Smooth muscle cell (in vitro differentiated cells): Measurements from ENCODE around the gene DIP2C. TPM values are rescaled to one million over a fixed set of nuclear protein-coding genes. Genes with fewer than 3 reads are reported as not detected.
A peak's percentile ranks its signal among the peaks of the same experiment; 100 is the strongest.

ENCODE experiments used
- DNase-seq: peaks from one replicate; lab custom pipeline; 2025; ENCODE audit not compliant: unreplicated experiment; lab: John Stamatoyannopoulos, UW
- H2AFZ ChIP-seq: fragments of 200-600 bp; sonication (generic); 2 replicates; pipeline ENCODE4 v1.6.0; 2016; ENCODE audit warnings: antibody characterized with exemption, low read depth, mild to moderate bottlenecking
- H3F3A ChIP-seq: fragments of 200-600 bp; sonication (generic); 2 replicates; pipeline ENCODE4 v1.6.0; 2017; ENCODE audit warnings: antibody characterized with exemption, low read depth
- H3K27ac ChIP-seq: fragments of 200-600 bp; sonication (generic); 2 replicates; pipeline ENCODE4 v1.5.1; 2016; ENCODE audit warnings: low read depth, mild to moderate bottlenecking
- H3K27me3 ChIP-seq: fragments of 200-600 bp; sonication (generic); 2 replicates; pipeline ENCODE4 v1.6.1; 2016; ENCODE audit warnings: low read depth, mild to moderate bottlenecking
- H3K36me3 ChIP-seq: fragments of 200-600 bp; sonication (generic); 2 replicates; pipeline ENCODE4 v1.5.1; 2016; ENCODE audit warnings: low read depth
- H3K4me1 ChIP-seq: fragments of 200-600 bp; sonication (generic); 2 replicates; pipeline ENCODE4 v1.5.1; 2016; ENCODE audit warnings: low read depth
- H3K4me2 ChIP-seq: fragments of 200-600 bp; sonication (generic); 2 replicates; pipeline ENCODE4 v1.6.0; 2016; ENCODE audit warnings: mild to moderate bottlenecking
- H3K4me3 ChIP-seq: fragments of 200-600 bp; sonication (generic); 2 replicates; pipeline ENCODE4 v1.5.1; 2016; ENCODE audit warnings: mild to moderate bottlenecking
- H3K79me2 ChIP-seq: fragments of 200-600 bp; sonication (generic); 2 replicates; pipeline ENCODE4 v1.6.0; 2016; ENCODE audit warnings: low read depth, mild to moderate bottlenecking
- H3K9ac ChIP-seq: fragments of 200-600 bp; sonication (generic); 2 replicates; pipeline ENCODE4 v1.6.0; 2016; ENCODE audit warnings: low read depth
- H3K9me3 ChIP-seq: fragments of 200-600 bp; sonication (generic); replicated peaks from 2 replicates; pipeline ENCODE4 v1.5.1; 2016; ENCODE audit warnings: low read depth
- H4K20me1 ChIP-seq: fragments of 200-600 bp; sonication (generic); 2 replicates; pipeline ENCODE4 v1.6.0; 2016; ENCODE audit warnings: low read depth
- CTCF ChIP-seq: fragments of 200-600 bp; sonication (generic); IDR thresholded peaks from 2 replicates; pipeline ENCODE4 v1.5.1; 2017; ENCODE audit warnings: borderline replicate concordance, mild to moderate bottlenecking, antibody characterized with exemption; ENCODE audit not compliant: insufficient read depth, poor library complexity, severe bottlenecking
- WGBS: methylation state at CpG from one replicate; pipeline ENCODE4 v1.1.7; 2016; ENCODE audit warnings: low lambda C conversion rate; 5-methylcytosine and 5-hydroxymethylcytosine counted together
- microRNA-seq: library from miRNA; unstranded; fragments of <30 nt; microRNA quantifications from one replicate; pipeline ENCODE4, GENCODE V29; 2016; ENCODE audit warnings: borderline number of aligned reads
- polyA plus RNA-seq: library from polyadenylated mRNA; unstranded; fragments of >200 nt; fragmentation: Nextera tagmentation; extraction: Ambion mirVana; gene quantifications from 2 replicates; pipeline ENCODE4 v1.2.1, GENCODE V29; 2016
- small RNA-seq: library from RNA; depleted of rRNA; stranded (forward); fragments of <200 nt; gene quantifications from one replicate; pipeline ENCODE3, GENCODE V24; 2014
- total RNA-seq: library from RNA; depleted of rRNA; stranded (reverse); fragments of >200 nt; gene quantifications from 2 replicates; pipeline ENCODE4 v1.2.3, GENCODE V29; 2014

Gene DIP2C
- total and polyA plus RNA-seq, 2 experiments from 2014 or later = 14.9 to 15.3 TPM

DNA sequence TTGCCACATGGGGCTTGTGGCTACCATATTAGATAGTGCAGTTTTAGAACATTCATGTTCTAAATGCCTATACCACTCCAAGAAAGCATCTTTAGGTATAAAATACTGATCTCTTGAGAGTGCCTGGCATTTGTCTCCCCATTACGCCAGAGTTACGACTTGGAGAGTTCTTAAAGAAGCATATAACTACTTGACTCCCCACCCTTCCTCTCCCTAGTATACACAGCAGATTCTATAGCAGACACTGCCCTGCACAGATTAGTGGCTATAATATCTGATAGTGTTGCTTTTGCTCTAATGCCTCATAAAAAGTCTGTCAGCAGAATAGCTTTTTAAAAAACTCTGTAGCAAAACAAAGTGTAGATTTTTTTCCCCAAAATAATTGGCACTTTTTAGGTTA, 463.4 kb downstream of the DIP2C start:
- H4K20me1 ChIP-seq = peaks cover 48% of the 10 kb centered on the region
- no peaks in the 10 kb centered on the region for H3K9me3 ChIP-seq
- no peaks in the 10 kb centered on the region for H3K36me3 ChIP-seq
- H3K9ac ChIP-seq = no peak overlapping the region
- H3K4me1 ChIP-seq = no peaks in the 10 kb centered on the region
- H3F3A ChIP-seq = no peaks in the 10 kb centered on the region
- 46% methylated on average over 2 of the region's 2 CpGs for WGBS
- no peak for DNase-seq
- no peak overlapping the region for H3K4me2 ChIP-seq
- no peak overlapping the region for H3K4me3 ChIP-seq
- peaks cover 4% of the 10 kb centered on the region for H3K79me2 ChIP-seq
- no peak for TF ChIP-seq CTCF
- no peak overlapping the region for H2AFZ ChIP-seq
- H3K27me3 ChIP-seq = no peaks in the 10 kb centered on the region
- H3K27ac ChIP-seq = no peak overlapping the region

GRCh38 chr10:224571-224970, 464.9 kb downstream of the DIP2C start:
- Histone ChIP-seq H3F3A (no peaks in the 10 kb centered on the region), H3K4me1 (no peaks in the 10 kb centered on the region), H3K4me2 (no peak overlapping the region), H3K4me3 (no peak overlapping the region), H3K9me3 (no peaks in the 10 kb centered on the region), H3K27ac (no peak overlapping the region), H3K27me3 (no peaks in the 10 kb centered on the region), H4K20me1 (peaks cover 52% of the 10 kb centered on the region), H2AFZ (no peak overlapping the region), H3K9ac (no peak overlapping the region), H3K79me2 (no peaks in the 10 kb centered on the region), H3K36me3 (no peaks in the 10 kb centered on the region)
- 95% methylated on average over 3 of the region's 3 CpGs for WGBS
- TF ChIP-seq CTCF = no peak
- no peak for DNase-seq

Small RNAs within 50 kb of the gene (microRNA-seq; reads per million reads assigned to microRNA genes)
- gene MIR5699 = 11.1 reads per million, percentile 15 among the genes with 10 or more reads in this experiment

Small RNAs within 50 kb of the gene (small RNA-seq; reads per million reads assigned to genes)
- 0.18 reads per million for gene MIR5699
- gene RN7SL754P = not detected
- gene RNA5SP298 = 0.95 reads per million, percentile 29 among the genes with 10 or more reads in this experiment

Other genes starting within 250 kb of the DIP2C start
- gene LARP4B, start 242.0 kb upstream of the DIP2C start, total RNA-seq = 23.6 and 24.9 TPM in 2 replicates
- 16.7 and 28.8 TPM in 2 replicates for gene LARP4B, start 242.0 kb upstream of the DIP2C start, polyA plus RNA-seq